HCT116 (cell line): ENCODE data around the gene ATL1.

Source experiments
- EZH2 ChIP-seq: fragments of 200-600 bp; sonication (generic); IDR thresholded peaks from 2 replicates; pipeline ENCODE4 v1.6.1; 2017; ENCODE audit warnings: antibody characterized with exemption, mixed run types
- JUND ChIP-seq: IDR thresholded peaks from 2 replicates; pipeline ENCODE4 v1.6.1; 2012
- POLR2AphosphoS5 ChIP-seq: IDR thresholded peaks from 2 replicates; pipeline ENCODE4 v1.6.1; 2011; ENCODE audit warnings: mild to moderate bottlenecking, low read depth, low read length, moderate library complexity
- RAD21 ChIP-seq: IDR thresholded peaks from 2 replicates; pipeline ENCODE4 v1.6.1; 2012; ENCODE audit warnings: low read depth, mild to moderate bottlenecking
- ZNF274 ChIP-seq: fragments of 200-500 bp; sonication (Bioruptor generic); IDR thresholded peaks from 2 replicates; pipeline ENCODE4 v1.6.1; 2014; ENCODE audit warnings: mild to moderate bottlenecking, low read depth, low read length, inconsistent platforms
- TF ChIP-seq, protein P1 (sequence below), 3 experiments: fragments of 200-600 bp in 1 of 3; sonication (generic) in 1 of 3; IDR thresholded peaks in 2 of 3; conservative IDR thresholded peaks in 1 of 3; 2 replicates each; pipeline ENCODE4 v1.5.1; 2012 to 2017; ENCODE audit warnings: low read depth in 2 of 3, low read length in 2 of 3, antibody characterized with exemption in 1 of 3, borderline replicate concordance in 1 of 3, control low read depth in 1 of 3, mild to moderate bottlenecking in 1 of 3, mixed read lengths in 1 of 3, mixed run types in 1 of 3, moderate library complexity in 1 of 3; ENCODE audit not compliant: insufficient read depth in 1 of 3
- TF ChIP-seq, protein P2 (sequence below): IDR thresholded peaks from 2 replicates; pipeline ENCODE4 v1.6.1; 2011; ENCODE audit warnings: mild to moderate bottlenecking, low read length, moderate library complexity; ENCODE audit not compliant: insufficient replicate concordance; ENCODE audit errors: extremely low read depth
- TF ChIP-seq, protein P3 (sequence below): IDR thresholded peaks from 2 replicates; pipeline ENCODE4 v1.6.1; 2012
- TF ChIP-seq, protein P4 (sequence below): IDR thresholded peaks from 2 replicates; pipeline ENCODE4 v1.6.1; 2012

DNA sequence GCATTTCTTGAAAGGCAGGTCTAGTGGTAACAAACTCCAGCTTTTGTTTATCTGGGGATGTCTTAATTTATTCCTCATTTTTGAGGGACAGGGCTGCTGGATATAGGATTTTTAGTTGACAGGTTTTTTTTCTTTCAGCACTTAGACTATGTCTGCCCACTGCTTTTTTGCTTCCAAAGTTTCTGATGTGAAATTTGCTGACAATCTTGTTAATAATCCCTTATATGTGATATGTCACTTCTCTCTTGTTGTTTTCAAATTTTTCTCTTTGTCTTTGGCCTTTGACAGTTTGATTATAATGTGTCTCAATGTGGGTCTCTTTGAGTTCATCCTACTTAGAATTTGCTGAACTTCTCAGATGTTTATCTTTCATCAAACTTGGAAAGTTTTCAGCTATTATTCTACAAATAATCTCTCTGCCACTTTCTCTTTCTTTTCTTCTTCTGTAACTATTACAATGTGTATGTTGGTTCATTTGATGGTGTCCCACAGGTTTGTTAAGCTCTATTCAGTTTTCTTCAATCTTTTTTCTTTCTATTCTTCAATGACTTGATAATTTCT is 9.8 kb downstream of the ATL1 start:
- TF ChIP-seq, protein P1, sequence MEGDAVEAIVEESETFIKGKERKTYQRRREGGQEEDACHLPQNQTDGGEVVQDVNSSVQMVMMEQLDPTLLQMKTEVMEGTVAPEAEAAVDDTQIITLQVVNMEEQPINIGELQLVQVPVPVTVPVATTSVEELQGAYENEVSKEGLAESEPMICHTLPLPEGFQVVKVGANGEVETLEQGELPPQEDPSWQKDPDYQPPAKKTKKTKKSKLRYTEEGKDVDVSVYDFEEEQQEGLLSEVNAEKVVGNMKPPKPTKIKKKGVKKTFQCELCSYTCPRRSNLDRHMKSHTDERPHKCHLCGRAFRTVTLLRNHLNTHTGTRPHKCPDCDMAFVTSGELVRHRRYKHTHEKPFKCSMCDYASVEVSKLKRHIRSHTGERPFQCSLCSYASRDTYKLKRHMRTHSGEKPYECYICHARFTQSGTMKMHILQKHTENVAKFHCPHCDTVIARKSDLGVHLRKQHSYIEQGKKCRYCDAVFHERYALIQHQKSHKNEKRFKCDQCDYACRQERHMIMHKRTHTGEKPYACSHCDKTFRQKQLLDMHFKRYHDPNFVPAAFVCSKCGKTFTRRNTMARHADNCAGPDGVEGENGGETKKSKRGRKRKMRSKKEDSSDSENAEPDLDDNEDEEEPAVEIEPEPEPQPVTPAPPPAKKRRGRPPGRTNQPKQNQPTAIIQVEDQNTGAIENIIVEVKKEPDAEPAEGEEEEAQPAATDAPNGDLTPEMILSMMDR (IDR thresholded peaks at IDR 0.05 in 2 of 3, conservative IDR thresholded peaks at IDR 0.05 in 1 of 3; ENCODE audit: borderline replicate concordance in 1 of 3, insufficient read depth in 1 of 3, low read depth in 2 of 3, low read length in 2 of 3) = no peak
- no peak for TF ChIP-seq POLR2AphosphoS5
- TF ChIP-seq, protein P2, sequence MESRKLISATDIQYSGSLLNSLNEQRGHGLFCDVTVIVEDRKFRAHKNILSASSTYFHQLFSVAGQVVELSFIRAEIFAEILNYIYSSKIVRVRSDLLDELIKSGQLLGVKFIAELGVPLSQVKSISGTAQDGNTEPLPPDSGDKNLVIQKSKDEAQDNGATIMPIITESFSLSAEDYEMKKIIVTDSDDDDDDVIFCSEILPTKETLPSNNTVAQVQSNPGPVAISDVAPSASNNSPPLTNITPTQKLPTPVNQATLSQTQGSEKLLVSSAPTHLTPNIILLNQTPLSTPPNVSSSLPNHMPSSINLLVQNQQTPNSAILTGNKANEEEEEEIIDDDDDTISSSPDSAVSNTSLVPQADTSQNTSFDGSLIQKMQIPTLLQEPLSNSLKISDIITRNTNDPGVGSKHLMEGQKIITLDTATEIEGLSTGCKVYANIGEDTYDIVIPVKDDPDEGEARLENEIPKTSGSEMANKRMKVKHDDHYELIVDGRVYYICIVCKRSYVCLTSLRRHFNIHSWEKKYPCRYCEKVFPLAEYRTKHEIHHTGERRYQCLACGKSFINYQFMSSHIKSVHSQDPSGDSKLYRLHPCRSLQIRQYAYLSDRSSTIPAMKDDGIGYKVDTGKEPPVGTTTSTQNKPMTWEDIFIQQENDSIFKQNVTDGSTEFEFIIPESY = no peak
- TF ChIP-seq ZNF274 = no peak
- TF ChIP-seq, protein P3, sequence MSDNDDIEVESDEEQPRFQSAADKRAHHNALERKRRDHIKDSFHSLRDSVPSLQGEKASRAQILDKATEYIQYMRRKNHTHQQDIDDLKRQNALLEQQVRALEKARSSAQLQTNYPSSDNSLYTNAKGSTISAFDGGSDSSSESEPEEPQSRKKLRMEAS = no peak
- no peak for TF ChIP-seq EZH2
- TF ChIP-seq, protein P4, sequence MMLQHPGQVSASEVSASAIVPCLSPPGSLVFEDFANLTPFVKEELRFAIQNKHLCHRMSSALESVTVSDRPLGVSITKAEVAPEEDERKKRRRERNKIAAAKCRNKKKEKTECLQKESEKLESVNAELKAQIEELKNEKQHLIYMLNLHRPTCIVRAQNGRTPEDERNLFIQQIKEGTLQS = no peak
- TF ChIP-seq JUND = no peak
- no peak for TF ChIP-seq RAD21
